Activated CD8-positive, alpha-beta memory T cell treated with anti-CD3 and anti-CD28 coated beads for 48 hours (primary cell): ENCODE measurements around the gene PRKRA.
A peak's percentile ranks its signal among the peaks of the same experiment; 100 is the strongest.
"Not testable (repeated sequence)": the region's sequence is repeated elsewhere in the genome, so short reads cannot be mapped to it uniquely, and the experiment has no call there.

ENCODE experiments used
- DNase-seq, 3 experiments: peaks; one replicate each; pipeline ENCODE4 v3.0.0-alpha.2; 2020; ENCODE audit warnings: low read depth in 2 of 3, low spot score in 2 of 3

PRKRA gene

DNA sequence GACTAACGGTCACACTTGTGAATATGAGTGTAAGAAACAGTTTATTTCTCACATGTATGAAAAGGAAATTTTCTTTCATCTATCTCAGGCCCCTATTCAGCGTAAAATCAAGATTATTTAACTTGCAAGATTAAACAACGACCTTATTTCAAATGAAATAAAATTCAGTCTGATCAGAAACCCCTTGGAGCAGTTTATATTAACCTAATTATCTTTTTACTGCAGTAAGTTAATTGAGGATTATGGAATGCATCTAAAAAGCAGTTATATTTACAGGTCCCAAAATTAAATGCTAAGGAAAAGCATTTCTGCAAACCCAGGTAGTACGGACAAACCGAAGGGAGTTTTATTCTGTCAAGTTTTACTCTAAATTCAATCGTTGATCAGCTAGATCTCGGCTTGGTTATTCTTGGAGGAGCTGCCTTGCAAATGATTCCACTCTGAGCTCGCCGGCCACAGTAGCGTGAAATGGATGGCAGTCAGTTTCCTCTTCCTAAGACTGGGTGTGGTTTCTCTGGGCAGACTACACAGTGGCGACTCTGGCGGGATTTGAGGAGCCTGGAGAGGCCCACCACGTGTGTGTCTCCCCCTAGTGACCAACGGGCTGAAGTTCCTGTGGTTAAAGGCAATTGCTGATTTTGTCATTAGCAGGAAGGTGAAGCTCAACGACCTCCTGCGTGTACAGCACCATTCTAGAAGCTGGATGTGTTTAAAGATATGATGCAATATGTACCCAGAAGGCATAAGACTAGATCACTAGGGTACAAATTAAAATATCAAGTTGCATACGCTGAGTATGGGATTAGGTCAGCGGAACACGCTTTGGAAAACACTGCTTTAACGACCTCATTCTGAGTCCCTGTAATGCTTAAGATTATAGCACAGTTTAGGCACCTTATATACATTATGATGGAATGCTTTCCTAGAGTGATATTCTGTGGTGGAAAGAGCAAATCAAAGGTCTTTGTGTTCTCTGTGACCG is 36.4 kb downstream of the PRKRA start:
- DNase-seq: peak; percentile 43 to 66 (median 49)

- DNase-seq: peak; percentile 53 to 72 (median 67)
Observed at GRCh38 chr2:178413472-178414265, 37.3 kb downstream of the PRKRA start.

GRCh38 chr2:178412453-178412852 is 38.5 kb downstream of the PRKRA start:
- DNase-seq: not testable (repeated sequence)

GRCh38 chr2:178412047-178412446 is 38.9 kb downstream of the PRKRA start:
- no peak for DNase-seq

DNA sequence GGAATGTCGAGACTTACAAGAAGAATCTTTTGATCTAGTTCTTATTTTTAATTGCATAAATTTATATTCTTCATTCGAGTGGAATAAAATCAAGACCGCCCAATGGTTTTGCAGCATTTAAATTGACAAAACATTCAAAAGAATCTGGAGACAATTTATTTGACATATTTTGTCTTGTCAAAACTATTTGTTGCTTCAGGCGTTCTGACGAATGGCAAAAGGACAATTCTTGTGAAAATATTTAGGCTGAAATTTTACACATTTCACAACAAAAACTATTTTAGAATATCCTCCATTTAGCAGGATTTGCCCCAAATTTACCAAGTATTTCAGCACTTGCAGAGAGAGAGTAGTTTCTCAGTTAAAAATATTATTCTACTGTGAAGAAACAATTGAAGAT is 41.7 kb downstream of the PRKRA start:
- no peak for DNase-seq

DNA sequence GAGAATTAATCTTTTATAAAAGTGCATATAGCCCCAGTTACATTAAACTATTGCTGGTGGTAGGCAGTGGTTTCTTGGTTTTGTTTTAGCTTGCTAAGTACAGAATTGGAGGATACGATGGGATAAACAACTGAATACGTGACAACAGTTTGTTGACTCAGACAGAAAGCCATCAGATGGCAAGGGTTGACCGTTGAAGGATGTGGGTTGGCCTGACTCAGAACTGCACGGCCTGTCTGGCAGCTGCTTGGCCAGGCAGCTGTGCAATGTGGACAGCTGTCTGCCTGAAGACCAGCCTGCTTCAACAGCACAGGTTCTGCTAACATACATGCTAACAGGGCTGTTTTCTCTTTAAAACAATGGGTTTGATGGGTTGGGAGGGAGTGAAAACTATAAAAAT is 46.6 kb downstream of the PRKRA start:
- no peak for DNase-seq

DNA sequence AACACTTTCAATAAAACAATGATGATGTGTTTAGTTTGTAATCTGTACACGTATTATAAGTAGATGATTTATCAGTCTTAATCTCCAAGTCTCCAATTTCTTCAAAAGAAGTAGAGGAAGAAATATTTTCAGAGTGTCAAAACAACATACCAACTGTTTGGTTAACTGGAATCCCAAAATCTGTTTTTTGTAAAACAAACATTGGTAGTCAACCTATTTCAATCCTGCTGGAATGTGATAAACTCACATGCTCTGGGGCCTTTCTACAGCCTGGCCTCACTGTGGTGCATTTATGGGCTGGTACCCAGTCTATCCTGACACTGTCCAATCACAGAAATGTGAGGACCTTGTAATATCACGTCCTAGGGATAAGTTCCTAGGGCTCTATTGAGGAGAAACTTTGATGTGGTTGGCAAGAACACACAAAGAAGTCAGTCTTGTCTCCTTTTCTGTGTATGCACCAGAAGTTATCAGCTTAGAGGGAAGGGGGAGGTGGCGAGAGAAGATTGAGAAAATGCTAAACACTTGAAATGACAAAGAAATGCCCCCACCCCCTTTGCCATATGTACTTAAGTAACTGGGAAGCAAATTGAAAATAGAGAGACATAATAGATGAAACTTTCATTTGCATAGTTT is 47.2 kb downstream of the PRKRA start:
- DNase-seq: no peak

DNA sequence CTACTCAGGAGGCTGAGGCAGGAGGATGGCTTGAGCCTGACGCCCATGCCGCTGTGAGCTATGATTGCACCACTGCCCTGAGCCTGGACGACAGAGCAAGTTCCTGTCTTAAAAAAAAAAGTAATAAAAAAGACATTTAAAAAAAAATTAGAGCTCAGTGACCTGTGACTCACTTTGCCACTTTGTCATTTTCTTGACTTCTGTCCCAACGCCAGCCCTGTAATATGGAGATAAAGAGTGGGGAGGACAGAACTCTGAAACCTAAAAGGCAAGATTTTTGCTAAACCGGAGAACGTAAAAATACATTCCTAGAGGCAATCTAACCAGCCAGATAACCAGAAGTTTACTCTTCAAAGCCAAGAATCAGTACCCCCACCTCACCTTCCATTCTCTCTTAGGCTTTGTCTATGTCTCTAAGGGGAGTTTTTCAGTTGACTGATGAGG is 49.0 kb downstream of the PRKRA start:
- DNase-seq: no peak

- no peak for DNase-seq
Observed at GRCh38 chr2:178397002-178397605, 53.9 kb downstream of the PRKRA start.

DNA sequence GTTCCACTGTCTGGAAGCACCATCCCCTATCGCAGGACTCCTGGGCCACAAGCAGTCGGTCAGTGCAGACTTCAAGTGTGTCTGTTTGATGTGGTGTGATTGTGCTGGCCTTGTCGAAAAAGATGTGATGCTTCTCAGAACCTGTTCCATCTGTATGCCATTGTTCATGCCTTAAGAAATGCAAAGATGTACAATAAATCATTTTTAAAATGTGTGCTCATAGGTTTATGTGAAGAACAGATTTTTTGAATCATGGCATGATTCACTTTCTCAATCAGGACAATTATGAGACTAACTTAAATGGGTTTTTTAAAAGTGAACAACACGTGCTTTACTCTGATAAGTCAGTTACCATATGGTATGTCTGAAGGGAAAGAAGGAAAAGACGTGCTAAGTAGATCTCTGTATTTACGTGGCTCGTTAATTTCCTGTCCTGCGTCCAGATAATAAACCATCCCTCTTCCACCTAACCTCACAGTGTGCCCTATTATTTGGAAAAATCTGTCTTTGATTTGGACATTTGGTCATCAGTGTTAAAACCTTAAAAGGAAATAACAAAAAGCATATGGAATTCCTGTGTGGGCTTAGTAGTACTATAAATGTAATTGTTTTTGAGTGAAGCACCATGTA is 54.9 kb downstream of the PRKRA start:
- no peak for DNase-seq

DNA sequence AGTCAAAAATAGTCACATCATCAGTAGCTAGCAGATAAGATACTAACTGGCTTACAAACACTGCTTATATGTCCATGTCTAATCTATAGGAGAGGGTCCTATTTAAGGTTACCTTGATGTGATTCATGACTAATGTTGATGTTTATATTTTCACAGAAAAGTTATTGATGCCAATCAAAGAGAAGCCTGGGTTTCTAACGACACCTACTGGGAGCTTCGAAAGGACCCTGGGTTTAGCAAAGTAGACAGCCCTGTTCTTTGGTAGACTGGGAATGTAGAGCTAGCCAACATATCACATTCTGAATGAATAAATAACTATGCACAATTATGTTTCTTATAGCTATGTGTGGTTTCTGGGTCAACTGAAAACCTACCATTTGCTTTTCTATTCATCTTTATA is 55.7 kb downstream of the PRKRA start:
- no peak for DNase-seq

- no peak for DNase-seq
Observed at GRCh38 chr2:178394859-178395258, 56.1 kb downstream of the PRKRA start.

DNA sequence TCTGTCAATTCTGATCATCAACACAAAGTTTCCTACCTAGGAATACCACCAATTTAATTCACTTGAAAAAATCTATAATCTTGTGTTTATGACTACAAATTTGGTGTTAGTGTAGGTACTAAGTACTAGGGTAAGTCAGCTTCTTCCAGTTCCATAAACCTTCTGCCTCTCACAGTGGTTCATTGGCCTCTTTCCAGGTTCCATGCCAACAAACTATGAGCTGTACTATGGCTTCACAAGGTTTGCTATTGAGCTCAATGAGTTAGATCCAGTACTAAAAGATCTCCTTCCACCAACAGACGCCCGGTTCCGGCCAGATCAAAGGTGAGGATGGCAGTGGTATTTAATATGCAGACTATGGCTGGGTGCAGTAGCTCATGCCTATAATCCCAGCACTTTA is 58.8 kb downstream of the PRKRA start:
- no peak for DNase-seq

- no peak for DNase-seq
Observed at GRCh38 chr2:178391701-178392100, 59.3 kb downstream of the PRKRA start.

DNA sequence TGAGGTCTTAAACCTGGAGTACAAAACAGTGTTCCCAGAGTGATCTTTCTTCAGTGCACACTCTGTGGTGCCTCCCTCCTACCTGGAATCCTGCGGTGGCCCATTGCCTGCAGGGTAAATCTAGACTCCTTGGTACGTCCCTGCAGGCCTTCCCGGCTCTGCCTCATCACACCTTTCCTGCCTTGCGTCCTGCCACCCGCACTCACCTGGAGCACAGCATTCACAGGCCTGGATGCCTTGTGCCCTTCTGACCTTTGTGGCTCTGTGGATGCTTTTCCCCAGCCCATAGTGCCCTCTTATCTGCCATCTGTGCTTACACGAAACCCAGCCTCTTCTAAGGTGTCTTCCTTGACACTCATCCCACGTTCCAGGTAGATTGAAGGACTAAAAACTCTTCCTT is 62.7 kb downstream of the PRKRA start:
- no peak for DNase-seq

DNA sequence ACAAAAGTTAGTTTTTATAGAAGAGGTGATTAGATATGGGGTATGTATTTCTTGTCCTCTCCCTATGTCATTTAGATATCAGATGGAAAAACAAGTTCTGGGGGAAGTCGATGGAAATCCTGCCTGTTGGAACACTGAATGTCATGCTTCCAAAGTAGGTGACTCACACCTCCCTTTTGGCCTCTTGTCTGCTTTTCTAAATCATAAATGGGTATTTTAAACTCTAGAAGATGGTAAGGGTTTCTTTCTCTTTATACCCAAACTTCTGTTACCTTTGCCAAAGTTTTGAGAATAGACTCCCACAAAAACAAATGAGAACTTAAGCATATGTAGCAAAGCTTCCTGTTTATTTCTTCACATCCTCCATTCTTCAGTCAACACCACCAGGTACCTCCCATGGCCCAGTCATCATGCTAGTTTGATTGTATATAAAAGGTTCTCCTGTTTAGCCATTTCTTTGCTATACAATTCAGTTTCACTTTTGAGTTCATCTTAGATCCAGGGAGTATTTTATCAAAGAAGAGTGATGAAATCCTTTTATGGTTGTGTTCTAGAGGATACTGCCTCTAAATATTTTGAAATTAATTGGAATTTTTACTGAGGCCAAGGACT is 63.9 kb downstream of the PRKRA start:
- DNase-seq: no peak

DNA sequence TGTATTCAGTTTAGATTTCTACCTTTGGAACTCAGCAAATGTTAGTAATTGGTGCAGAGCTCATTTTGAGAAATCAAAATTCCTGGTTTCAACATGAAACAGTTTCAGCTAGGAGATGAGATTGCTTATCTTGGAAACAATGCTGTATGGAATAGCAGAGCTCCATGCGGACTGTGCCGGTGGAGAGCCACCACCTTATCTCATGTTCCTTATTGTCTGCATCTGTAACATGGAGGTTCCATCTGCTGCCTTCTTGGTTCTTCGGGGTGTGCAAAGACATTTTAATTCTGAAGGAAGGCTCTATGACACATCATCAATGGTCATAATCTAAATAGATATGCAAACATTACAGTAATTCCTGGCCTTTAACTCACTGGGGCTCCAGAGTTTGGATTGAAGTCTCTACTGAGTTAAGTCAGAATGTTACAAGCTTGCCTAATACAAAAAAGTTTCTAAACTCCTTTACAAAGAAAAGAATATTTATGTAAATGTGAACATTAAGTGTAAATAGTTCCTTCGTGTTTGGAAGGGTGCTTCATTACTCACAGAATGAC is 65.3 kb downstream of the PRKRA start:
- DNase-seq: no peak

GRCh38 chr2:178383718-178384117 is 67.3 kb downstream of the PRKRA start:
- no peak for DNase-seq
